ENCODE results near the gene RGS9. TPM values are rescaled to one million over a fixed set of nuclear protein-coding genes. Genes with fewer than 3 reads are reported as not detected.
"Not testable (repeated sequence)": the region's sequence is repeated elsewhere in the genome, so short reads cannot be mapped to it uniquely, and the experiment has no call there.

The RGS9 gene
- total RNA-seq, 1 donor from 2014 or later: 3.6 TPM

DNA sequence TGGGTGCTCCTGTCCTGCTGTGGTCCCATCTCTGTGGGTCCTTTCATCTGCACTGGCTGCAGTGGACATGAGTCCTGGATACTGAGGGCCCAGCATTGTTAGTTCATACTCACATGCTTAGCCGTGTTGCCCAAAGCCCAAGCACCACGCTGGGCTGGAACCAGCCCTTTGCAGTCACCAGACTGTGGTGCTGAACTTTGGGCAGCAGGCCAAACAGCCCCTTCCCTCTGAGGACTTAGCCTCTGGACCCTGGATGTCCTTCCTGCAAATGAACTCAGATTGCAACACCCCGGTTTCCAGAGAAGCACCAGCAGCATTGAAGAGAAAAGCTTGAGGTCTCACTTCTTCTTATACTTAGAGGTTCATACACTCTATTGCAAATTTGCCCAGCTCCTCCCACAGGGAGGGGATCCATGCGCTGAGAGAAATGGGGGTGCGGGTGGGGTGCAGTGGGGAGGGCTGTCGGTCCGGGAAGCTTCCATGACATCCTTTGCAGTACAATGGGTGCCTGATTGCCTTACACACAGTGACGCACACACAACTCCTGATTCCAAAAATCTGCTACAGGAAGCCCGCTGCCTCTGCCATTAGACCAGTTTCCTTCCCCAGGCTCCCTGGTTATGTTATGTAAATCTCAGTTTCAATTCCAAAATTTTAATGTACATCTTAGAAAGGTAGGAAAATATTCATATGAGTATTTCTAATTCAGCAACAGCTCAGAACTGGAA lies 65.8 kb downstream of the RGS9 start:
- no peak for DNase-seq (ENCODE audit: extremely low read depth, low read depth, low spot score)

DNA sequence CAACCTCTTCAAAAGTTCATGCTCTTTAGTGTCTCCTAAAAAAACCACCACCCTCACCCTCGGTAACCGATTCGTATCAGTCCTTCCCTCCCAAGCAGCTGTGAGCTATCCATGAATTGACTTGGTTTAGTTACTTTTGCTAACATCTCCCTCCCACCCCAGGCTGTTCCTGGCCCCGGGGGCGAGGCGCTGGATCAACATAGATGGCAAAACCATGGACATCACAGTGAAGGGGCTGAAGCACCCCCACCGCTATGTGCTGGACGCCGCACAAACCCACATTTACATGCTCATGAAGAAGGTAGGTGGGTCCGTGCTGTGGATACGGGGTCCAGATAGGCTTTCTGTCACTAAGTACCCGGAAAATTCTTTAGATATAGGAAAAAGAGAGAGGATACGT lies 66.8 kb downstream of the RGS9 start:
- no peak for DNase-seq (ENCODE audit: extremely low read depth, low read depth, low spot score)

DNA sequence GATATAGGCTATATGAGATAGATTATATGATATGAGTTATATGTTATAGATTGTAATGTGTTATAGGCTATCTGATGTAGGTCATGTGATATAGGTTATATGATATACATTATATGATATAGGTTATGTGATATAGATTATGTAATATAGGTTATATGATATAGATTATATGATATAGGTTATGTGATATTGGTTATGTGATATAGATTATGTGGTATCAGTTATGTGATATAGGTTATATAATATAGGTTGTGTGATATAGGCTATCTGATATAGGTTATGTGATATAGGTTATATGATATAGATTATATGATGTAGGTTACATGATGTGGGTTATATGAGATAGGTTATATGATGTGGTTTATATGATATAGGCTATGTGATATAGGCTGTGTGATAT lies 68.5 kb downstream of the RGS9 start:
- DNase-seq (ENCODE audit: extremely low read depth, low read depth, low spot score): no peak

DNA sequence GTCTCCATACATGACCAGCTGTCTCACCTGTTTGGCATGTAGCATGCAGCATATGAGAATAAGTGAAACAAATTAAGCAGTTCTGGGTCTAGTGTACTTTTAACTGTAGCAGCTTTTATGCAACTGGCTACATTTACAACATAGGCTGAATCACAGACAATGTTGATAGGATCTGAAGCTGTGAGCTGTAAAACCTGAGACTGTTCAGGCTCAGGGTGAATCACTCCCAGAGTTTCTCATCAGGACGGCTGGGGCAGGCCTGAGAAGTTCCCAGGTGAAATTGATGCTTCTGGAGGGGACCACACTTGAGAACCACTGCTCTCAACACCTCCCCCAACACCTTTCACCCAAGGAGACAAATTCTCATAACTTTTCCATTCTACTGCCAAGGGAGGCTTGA lies 70.3 kb downstream of the RGS9 start:
- DNase-seq (ENCODE audit: extremely low read depth, low read depth, low spot score): not testable (repeated sequence)

DNA sequence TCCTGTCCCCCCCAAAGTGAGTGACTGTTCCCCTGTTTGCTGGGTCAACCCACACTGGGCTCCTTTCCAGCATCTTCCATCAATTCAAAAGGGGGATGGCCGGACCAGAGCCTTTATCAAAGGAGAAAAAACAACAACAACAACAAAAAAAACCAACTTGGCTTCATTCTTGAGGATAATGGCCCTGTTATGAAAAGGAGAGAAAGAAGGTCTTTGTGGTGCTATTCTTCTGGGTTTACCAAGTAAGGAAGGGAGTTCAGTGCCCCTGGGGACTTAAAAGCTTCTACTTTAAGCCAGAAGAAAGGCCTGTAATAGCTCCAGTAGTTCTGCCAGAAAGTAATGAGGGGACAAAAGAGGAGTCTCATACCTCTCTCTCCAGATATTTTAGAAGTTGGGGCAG lies 71.5 kb downstream of the RGS9 start:
- no peak for DNase-seq (ENCODE audit: extremely low read depth, low read depth, low spot score)

DNA sequence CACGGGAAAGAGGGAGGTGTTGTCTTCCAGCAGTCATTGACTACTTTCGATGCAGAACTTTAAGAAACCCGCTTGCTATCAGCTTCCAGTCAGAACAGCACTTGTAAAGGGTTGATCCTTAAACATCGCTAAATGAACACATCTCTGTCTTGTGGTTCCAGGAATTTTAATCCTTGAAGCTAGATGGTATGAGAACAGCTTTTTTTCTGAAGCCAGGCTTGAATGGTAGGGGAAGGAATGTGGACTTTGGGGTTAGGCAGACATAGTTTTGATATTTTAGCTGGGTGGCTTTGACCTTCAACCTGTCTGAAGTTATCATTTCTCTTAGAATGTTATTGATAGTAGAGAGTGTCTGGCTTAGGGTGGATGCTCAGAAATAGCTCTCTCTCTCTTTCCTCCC lies 81.1 kb downstream of the RGS9 start:
- no peak for DNase-seq (ENCODE audit: extremely low read depth, low read depth, low spot score)

DNA sequence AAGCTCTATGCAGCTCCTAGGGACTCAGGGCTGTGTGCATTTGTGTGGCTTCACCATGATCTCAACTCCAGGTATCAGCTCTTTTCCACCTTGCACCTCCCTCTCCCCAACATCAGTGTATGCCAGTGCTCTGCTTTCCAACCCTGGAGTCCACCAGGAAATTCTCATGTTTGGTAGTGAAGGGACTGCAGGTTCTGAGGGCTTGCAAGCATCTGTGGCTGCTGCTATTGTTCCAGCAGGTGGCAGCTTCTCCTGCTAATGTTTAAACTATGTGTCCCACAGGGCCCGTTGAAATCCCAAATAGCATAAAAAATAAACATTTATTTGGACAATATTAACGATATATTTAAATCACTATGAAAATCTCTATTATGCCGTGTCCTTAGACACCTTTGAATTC lies 82.0 kb downstream of the RGS9 start:
- no peak for DNase-seq (ENCODE audit: extremely low read depth, low read depth, low spot score)

DNA sequence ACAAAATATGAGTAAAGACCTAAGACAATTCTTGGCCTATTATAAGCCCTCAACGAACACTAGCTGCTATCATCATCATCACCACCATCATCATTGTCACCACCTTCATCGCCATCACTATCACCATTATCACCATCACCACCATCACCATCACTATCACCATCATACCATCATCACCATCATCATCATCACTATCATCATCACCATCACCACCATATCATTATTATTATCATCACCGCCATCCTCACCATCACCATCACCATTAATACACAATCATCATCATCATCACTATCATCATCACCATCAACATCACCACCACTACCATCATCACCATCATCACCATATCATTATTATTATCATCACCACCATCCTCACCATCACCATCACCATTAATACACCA lies 82.5 kb downstream of the RGS9 start:
- DNase-seq (ENCODE audit: extremely low read depth, low read depth, low spot score): no peak

DNA sequence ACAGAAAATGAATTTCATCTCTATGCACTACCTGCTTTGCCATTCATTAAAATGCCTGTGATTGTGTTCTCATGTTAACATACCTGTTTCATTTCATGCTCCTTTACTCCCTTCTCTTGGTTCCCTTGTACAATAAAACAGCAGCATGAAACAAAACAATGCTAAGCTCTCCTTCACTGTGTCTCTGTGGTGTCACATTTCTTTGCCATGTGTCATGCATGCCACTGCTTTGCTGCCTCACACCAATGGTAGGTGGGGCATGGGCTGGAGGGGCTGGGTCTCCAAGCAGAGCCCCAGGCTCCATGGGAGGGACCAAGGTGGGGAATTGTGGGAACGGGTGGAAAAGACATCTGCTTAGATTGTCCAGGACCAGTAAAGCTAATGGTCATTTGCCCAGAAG lies 83.6 kb downstream of the RGS9 start:
- DNase-seq (ENCODE audit: extremely low read depth, low read depth, low spot score): no peak

DNA sequence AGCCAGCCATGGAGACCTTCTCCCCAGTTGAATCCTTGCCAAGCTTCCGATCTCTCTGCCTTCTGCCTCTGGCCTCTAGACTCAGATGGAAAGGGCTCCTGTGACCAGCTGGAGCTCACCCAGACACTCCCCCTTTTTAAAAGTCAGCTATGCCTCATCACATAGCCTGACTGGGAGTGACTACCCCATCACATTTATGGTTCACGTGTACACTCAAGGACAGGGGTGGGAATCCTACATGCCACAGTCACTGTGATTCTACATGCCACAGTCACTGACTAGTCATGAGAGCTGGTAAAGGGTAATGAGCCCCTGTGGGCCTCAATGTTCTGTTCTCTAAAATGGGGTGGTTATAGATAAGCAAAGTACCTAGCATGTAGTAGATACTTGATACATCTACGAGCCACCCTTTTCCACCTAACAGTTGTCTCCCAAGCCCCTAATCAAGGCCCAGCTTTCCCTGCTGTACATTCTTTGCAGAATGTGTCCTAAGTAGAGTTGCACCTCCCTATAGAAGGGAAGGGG lies 85.1 kb downstream of the RGS9 start:
- no peak for DNase-seq (ENCODE audit: extremely low read depth, low read depth, low spot score)

DNA sequence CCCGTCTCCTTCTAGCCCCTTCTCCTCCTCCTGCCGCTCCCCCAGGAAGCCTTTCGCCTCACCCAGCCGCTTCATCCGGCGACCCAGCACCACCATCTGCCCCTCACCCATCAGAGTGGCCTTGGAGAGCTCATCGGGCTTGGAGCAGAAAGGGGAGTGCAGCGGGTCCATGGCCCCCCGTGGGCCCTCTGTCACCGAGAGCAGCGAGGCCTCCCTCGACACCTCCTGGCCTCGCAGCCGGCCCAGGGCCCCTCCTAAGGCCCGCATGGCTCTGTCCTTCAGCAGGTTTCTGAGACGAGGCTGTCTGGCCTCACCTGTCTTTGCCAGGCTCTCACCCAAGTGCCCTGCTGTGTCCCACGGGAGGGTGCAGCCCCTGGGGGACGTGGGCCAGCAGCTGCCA lies 87.9 kb downstream of the RGS9 start:
- DNase-seq (ENCODE audit: extremely low read depth, low read depth, low spot score): no peak

DNA sequence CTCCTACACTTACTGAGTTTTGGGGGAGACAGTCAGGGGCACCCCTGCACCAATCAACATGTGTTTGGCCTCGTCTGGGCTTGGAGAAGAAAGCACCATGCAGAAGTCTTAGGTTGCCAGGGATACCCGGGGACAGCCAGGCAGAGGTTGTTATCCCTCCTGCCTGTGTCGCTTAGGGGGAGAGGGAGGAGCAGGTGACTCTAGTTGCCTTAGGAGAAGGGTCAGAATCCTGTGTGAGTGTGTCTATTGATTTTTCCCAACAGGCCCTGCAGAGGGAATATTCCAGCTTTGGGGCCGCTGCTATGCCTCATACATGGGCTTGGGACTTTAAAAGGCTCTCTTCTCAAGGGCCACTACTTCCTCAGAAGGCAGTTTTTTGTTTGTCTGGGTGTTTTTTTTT lies 89.1 kb downstream of the RGS9 start:
- no peak for DNase-seq (ENCODE audit: extremely low read depth, low read depth, low spot score)

DNA sequence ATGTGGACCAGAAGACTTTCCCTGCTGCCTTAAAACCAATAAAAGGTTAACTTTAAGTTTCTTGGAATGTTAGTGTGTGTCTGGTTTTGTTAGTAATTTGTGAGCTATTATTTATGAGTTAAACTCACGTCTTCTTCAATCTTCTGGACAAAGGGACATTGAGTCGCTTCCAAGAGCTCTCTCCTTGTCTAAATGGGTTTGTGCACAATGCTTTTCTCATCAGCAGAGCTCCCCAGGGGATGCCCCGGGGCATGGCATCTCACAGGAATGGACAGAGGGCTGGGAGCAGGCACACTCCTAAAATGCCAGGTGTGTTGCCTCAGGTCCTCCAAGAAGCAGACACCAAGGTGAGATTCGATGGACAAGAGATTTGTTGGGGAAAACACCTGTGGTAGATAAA lies 90.5 kb downstream of the RGS9 start:
- DNase-seq (ENCODE audit: extremely low read depth, low read depth, low spot score): no peak

DNA sequence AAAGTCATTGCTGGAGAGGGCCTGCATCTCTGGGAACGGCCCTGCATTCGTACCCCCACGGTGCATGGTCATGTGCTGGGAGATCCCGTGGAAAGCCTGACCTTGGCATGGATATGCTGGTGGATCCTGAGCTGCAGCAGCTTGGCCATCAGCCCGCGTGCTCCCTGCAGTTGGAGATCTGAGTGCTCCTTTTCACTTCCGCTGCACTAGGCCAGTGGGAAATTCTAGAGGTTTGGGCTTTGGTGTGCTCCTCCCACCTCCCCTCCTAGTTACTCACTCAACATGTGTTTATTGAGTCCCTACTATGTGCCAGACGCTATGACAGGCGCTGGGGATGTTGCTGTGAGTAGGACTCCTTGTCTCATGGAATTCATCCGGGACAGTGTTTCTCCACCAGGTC lies 91.1 kb downstream of the RGS9 start:
- no peak for DNase-seq (ENCODE audit: extremely low read depth, low read depth, low spot score)

DNA sequence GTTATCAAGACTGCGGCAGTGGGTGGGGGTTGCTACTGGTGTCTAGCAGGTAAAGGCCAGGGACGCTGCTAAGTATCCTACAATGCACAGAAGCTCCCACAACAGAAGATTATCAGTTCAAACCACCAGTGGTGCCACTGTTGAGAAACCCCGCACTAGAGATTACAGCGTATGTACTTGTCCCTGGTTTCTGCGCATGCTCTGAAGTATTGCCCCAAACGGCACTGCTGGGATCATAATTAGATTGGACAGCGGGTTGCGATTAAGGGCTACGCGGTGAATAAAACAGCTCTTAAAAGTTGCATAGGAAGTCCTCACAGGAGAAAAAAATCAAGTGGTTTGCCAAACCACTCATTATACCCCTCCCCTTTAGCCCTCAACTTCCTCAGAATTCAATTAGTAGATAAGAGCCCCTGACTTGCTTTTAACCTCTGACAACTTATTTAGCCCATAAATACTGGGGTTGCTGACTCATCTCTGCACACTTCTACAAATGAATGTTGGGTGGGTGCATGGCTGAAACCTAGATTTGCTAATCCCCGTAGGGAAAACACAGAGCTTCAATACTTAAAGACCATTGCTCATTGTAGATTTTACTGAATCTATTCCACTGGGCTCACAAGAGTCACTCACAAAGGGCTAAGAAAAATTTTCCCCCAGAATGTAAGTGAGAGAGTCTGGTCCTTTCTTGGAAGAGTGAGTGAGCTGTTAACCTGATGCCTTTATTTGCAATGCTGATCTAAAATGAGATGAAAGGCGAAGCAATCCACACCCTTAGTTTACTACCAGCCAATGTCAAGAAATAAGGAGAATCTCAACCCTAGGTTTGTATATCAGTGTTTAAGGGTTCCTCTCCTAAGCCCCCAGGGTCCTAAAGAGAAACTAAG lies 91.8 kb downstream of the RGS9 start:
- peak; percentile 25 for DNase-seq (ENCODE audit: extremely low read depth, low read depth, low spot score)

DNA sequence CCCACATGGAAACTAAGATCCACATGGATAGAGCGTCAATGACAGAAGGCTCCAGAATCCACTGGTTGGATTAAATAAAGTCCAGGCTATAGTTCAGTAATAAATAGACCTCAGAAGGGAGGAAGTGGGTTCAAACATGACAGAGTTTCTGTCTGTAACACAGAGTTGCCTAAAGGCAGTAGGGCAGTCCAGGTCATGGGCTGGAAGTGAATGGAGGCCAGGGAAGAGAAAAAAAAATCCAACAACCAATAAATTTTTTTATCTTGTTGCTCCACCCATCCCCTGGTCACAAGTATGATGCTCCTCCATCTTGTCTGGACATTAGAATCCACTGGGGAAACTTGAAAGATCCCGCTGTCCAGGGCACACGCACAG lies 92.4 kb downstream of the RGS9 start:
- no peak for DNase-seq (ENCODE audit: extremely low read depth, low read depth, low spot score)

DNA sequence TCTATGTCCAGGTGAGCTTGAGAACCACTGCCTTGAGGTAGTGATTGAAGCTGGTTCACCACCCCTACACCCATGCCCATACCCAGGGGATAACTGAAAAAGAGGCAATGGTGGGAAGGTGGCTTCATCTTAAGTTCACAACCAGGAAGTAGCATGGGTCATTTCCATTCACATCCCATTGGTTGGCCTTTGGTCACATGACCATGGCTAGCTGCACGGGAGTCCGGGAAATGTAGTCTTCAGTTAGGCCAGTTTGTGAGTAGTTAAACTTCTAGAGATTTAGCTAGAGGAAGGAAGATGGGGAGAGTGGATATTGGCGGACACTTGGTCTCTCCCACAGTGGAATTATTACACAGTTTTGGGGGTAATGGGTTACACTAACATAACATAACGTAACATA lies 92.9 kb downstream of the RGS9 start:
- DNase-seq (ENCODE audit: extremely low read depth, low read depth, low spot score): no peak

DNA sequence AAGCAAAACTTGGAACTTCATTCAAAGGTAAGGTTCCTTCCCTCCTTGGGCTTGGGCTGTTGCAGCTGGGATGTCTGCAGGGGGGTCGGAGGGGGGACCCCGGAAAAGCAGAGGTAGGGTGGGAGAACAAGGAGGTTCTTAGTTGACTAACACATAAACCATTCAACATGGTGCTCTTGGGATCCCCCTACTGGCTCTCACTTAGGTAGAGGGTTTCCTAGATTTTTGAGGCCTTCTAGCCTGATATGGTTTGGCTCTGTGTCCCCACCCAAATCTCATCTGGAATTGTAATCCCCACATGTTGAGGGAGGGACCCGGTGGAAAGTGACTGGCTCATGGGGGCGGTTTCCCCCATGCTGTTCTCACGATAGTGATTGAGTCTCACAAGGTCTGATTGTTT lies 93.9 kb downstream of the RGS9 start:
- DNase-seq (ENCODE audit: extremely low read depth, low read depth, low spot score): no peak

DNA sequence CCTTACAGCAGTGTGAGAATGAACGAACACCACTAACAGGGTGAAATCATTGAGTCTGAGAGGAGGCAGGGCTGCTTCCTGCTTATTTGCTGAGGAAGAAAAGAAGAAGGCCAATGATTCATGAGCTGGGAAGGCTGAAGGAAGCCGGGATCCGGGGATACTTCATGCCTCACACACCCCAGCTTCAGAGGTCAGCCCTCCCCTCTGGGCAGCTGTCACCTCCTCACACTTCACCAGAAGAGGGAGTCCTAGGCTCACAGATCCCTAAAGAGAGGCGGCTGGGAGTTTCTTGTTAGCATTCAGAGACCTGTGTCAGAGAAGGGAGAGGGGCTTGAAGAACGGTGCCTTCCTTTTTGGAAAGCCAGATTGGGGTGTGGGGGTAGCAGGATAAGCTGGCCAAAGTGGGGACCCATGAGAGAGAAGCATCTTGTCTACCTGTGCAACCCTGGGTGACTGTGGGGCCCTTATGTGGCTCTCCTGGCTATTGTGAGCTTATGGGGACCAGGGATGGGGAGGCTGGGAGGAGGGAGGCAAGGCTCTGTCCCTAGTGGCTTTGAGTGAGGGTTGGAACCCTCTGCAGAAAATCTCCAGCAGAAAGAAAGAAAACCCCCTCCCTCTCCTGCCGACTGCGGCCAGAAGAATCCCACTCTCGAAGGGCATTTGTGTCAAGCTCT lies 94.6 kb downstream of the RGS9 start:
- DNase-seq (ENCODE audit: extremely low read depth, low read depth, low spot score): peak; percentile 54

DNA sequence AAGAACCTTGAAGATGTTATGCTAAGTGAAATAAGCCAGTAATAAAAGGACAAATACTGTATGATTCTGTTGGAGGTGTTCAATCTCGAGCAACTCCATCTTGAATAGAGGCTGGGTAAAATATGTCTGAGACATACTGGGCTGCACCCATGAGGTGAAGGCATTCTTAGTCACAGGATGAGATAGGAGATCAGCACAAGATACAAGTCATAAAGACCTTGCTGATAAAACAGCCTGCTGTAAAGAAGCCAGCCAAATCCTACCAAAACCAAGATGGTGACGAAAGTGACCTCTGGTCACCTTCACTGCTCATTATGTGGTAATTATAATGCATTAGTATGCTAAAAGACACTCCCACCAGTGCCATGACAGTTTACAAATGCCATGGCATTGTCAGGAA lies 98.1 kb downstream of the RGS9 start:
- DNase-seq (ENCODE audit: extremely low read depth, low read depth, low spot score): no peak

DNA sequence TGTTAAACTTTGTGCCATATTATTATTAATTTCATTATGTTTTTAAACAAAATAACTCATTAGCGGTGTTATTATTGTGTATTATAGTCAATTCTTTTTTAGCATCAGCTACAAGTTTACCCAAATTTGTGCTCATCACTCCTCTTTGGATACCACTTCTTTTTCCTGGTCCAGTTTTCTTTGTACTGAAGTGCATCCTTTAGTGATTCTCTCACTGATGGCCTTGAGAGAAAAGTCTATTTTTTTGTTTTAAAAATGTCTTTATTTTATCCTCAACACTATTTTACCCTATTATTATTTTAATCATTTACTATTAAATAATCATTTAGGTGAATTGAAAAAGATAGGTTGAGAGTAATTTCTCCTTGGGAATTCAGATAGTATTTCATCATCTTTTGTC lies 99.2 kb downstream of the RGS9 start:
- DNase-seq (ENCODE audit: extremely low read depth, low read depth, low spot score): no peak
